SKM-1 (cell line): ENCODE data around the gene DBNL.

ENCODE experiments used
- DNase-seq: peaks from one replicate; lab custom pipeline; 2025; ENCODE audit not compliant: unreplicated experiment; lab: John Stamatoyannopoulos, UW

The DBNL gene

DNA sequence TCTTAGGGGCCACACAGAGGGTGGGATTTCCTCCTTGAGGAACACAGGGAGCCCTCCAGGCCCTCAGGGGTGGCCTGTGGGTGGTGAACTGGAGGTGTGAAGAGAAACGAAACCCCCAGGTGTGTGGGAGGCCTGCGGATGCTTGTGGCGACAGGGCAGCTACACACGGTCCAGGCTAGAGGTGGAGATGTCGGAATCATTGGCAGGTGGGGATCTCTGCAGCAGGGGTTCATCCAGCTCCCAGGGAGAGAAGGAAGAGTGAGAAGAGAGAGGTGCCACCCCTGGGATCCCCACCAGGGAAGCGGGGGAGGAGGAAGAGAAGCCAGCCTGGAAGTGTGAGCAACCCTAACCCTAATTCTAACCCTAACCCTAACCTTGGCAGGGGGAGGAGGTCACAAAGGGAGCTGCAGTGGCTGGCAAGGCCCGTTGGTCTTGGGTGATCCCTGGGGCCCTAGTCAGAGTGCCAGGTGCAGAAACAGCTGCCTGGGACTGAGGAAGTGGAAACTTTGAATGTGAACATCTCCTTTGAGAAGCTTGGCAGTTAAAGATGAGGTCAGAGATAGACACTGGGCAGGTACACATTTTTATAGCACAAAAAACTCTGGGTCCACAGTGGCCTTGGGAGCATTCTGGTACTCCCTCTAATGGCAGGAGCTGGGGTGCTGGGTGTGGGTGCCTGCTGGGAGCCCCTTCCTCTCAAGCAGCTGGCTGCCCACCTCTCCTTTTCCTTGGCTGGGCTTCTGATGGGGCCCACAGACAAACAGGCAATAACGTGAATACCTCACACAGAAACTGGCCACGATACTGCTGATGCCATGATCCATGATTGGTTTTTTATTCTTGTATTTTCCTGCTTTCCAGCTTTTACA is 52.8 kb downstream of the DBNL start:
- no peak for DNase-seq

DNA sequence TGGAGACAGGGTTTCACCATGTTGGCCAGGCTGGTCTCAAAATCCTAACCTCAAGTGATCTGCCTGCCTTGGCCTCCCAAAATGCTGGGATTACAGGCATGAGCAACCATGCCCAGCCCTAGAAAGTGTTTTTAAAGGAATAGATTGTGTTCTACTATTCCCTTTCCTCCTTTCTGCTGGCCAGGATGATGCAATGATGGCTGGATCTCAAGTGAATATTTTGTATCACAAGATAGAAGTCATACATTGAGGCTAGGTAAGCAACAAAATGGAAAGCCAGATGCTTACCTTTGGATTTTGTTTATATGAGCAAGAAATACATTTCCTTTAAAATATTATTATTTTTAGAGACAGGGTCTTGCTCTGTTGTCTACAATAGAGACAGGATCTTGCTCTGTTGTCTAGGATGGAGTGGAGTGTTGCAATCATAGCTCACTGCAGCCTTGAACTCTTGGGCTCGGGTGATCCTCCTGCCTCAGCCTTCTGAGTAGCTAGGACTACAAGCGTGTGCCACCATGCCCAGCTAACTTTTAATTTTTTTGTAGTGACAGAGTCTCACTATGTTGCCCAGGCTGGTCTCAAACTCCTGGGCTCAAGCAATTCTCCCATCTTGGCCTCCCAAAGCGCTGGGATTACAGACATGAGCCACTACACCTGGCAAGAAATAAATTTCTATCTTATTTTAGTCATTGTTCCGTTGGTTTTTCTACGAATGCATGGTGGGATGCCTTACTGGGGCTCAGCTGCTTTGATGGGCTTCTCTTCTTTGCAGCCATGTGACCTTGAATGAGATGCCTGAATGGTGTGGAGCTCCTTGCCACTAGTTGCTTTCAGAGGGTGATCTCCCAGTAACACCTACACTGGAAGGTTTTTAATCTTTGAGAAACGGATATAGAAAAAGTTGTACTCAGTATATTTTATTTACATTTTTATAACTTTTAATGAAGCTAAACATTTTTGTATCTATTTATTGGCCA is 53.9 kb downstream of the DBNL start:
- DNase-seq, result no peak

DNA sequence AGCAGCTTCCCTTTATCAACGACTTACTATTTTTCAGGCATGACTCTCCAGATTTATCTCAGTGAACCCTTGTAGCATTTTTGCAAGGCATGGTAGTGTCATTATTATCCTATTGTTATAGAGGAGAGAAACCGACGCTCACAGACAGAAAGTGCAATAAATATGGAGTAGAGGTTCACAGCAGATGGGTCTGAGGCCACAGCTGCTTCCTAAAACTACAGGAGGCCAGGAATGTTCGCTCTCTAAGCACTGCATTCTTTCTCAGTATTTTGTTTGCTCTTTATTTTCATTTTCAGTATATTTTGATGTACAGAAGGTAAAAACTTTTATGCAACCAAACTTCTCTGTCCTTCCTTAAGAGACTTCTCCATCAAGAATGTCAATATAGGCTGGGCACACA is 55.2 kb downstream of the DBNL start:
- no peak for DNase-seq

DNA sequence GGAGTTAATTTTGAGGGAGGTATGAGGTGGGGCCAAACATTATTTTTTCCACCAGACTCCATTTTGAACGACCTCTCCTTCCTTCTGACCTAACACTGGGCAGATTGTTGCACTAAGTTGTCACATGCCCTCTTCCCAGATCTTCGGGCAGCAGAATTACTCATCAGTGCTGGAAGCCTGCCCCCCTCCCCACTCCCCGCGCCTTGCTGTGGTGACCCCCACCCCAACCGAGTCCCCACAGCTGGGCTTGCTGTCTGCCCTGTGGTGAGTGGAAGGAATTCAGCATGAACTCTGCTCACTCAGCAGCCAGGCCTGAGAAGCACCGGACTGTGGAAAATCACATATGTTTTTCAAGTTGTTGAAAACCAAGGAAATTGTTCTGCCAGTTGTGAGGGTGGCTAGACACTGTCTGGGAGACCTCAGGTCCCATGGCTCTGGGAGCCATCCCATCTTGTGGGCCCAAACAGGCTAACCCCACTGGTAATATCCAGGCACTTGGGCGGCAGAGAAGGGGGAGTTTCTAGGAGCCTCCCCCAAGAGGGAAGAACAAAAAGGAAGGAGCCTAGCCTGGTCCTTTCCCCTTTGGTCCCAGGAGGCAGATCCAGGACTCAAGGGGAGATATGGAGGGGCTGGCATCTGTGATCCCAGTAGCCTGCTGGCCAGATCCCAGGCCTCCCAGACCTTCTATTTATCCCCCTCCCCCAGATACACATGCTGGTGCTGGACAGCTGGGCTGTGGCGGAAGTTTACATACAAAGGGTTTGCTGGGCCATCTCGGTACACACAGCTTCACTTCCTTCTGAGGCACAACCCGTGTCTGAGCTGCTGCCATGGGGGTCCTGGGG is 56.2 kb downstream of the DBNL start:
- DNase-seq, result no peak

DNA sequence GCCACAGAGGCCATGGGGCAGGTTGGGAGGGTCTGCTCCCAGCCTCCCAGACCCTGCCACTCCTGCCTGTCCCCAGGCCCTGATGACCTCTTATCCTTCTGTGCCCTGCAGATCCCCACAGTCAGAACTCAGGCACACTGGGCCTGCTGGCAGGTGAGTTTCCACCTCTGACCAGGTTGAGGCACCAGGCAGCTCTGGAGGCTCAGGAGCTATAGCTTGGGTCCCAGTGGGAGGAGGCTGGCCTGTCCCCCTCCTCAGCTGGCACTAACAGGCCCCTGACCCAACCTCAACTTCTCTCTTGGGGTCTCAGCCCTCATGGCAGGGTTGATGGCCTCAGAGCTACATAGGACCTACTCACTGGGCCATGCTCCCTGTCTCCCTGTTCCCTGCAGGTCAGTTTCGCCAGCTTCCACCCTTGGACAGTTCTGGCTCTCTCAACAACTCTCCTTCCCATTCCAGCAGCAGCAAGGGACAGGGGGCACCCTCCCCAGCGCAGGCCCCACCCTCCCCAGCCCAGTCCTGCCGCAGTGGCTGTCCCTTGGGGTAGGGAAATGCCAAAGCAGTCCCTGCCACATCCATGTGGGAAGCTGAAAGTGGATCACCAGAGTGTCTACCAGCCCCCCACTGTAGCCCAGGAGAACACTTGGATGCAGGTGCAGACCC is 56.9 kb downstream of the DBNL start:
- DNase-seq, result no peak

DNA sequence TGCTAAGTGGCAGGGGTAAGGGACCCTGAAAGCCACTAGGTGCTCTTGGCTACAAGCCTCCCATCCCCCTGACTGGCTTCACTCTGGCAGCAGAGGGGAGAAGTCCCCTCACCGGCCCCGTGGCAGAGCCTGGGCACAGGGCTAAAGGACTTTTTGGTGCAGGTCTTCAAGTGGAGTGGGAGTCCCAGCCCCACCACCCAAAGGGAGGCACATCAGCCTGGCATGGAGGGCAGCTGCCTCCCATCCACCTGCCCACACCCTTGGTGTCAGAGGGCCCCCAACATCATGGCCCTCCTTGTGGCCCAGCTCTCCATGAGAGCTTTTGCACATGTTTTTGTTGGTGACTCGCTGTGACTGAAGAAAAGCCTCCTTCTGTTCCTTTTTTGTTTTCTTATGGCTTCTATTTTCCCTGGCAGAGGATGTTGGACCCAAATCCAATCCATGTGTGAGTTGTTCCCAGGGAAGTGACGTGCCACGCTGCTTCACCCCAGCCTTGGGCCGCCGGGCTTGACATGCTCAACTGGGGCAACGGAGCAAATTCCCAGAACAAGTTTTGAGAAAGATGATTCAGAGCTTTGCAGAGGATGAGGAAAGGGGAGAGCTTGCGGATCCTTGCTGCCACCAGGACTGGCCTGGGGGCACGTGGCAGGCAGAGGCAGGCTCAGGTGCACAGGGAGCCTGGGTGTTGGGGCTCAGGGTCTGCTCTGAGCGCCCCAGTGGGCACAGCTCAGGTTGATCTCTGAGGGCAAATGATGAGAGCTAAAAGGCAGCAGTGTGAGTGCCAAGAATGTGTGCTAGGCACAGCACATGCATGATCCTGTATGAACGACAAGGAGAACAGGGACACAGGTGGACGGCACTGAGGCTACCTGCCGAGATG is 57.7 kb downstream of the DBNL start:
- DNase-seq, result no peak

DNA sequence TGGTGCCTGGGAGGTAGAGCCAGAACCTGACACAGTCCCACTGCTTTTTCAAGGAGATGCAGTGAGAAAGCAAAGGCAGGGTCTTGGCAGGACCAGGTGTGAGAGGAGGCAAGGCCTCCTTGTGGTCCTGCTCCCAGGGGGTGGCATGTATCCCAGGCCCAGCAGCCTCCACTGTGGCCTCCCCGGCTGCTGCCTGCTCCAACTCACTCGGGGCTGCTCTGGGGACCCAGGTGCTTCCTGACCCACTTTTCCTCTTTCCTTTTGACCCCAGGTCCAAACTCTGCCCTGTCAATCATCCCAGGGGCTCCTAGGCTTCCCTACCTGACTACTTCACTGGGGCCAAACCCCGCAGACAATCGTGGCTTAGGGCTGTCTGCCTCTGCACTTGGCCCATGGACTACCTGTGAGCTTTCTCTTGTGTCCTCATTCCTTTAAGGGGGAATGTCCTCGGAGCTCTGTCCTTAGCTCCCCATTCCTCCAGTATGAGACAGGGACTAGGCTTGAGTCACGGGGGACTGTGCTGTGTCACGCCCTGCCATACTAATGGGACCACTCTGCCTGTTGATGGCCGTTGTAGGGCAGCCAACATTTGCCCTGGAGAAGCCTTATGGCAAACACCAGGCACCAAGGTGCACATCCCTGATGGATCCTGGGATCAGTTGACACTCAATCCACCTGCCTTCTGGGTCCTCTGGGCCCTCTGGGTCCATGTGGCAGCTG is 58.5 kb downstream of the DBNL start:
- no peak for DNase-seq

DNA sequence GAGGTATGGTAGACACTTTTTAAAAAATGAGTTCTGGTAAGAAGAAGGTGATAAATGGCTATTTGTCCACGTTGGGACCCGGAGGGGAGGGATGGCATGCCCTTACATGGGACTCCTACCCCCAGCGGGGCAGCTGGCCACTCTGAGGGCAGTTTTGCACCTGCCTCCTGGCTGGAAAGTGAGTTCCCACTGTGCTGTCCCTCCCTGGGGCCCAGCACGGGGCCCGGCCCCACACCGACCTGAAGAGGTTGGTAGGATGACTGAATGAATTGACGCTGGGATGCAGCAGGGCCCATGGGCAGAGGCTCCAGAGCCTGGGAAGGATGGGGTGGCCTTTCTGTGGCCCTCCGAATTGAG is 59.0 kb downstream of the DBNL start:
- no peak for DNase-seq

DNA sequence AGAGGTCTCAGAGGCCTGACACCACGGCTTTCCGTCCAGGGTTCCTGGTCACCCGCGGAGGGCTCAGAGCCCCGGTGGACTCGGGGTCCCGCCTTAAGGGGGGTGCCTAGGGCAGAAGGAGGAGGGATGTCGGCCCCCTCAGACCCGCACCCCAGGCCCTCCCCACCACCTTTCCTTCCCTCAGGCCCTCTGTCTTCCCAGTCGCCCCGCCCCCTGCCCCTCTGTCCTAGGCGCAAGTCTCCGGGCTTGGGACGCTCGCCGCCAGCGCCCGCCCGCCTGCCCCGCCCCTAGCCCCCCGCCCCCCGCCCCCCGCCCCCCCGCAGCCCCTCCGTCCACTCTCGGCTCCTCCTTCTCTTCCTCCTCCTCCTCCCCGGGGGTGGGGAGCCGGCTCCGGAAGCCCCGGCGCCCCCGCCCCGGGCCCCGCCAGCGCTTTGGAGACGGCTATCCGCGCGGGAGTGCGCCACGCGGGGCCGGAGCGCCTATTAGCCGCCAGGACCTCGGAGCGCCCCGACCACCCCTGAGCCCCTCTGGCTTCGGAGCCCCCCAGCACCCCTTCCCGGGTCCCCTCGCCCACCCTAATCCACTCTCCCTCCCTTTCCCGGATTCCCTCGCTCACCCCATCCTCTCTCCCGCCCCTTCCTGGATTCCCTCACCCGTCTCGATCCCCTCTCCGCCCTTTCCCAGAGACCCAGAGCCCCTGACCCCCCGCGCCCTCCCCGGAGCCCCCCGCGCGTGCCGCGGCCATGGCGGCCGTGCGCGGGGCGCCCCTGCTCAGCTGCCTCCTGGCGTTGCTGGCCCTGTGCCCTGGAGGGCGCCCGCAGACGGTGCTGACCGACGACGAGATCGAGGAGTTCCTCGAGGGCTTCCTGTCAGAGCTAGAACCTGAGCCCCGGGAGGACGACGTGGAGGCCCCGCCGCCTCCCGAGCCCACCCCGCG is 59.7 kb downstream of the DBNL start, which contains the start of gene AEBP1:
Gene AEBP1 (plus strand): TSS at position 423 of the 937 bp plus-strand sequence. CDS start 321 bp downstream, at position 744.
- no peak for DNase-seq

DNA sequence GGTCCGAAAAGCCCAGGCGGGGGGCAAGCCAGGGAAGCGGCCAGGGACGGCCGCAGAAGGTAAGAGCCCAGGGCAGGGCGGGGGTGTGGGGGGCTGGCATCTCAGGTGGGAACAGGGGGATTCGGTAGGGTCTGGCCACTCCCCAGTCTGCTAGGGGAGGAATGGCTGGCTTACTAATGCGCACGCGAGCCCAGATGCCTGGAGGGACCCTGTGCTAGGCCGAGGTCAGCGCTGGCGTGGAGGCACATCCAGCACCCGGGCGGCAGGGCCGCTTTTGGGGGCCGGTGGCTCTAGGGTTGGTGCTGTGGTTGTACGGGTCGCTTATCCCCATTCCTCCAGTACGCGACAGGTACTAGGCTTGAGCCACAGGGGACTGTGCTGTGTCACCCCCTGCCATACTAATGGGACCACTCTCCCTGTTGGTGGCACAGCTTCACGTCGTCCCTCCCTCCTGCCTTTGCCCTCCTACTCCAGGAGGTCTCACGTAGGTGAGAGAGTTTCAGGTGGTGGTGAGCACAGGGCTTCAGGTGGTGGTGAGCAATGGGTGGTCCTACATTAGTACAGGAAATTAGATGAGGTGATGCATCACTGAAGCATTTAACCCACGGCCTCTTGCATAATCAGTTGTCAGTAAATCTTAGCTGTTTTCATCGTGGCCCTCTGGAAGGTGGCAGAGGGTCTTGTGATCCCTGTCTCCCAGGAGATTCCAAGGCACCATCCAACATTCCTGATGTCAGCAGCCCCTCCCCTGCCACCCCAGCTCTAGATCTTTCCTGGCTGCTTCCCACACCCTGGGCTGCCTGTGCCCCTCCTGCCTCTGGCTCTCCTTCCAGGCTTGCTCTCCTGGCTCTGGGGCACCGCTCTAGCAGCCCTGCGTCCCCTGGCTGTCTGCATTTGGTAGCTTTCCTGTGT is 60.6 kb downstream of the DBNL start:
- no peak for DNase-seq

DNA sequence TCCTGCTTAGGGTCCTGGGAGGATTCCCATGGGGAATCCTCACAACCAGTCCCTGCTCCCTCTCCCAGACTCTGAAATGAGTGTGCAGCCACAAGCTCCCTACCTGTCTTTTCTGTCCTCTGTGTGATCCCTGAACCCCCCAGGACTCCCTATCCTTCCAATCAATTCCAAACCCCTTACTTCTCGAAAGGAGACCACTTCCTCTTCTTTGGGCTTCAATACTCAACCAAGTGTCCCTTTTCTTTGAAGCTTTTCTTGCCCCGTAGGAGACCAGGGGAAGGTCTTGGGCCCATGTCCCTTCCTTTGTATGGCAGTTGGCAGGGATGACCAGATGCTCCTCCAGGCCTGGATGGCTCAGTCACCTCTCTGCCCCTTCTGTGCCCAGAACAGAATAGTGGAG is 61.3 kb downstream of the DBNL start:
- DNase-seq, result no peak

DNA sequence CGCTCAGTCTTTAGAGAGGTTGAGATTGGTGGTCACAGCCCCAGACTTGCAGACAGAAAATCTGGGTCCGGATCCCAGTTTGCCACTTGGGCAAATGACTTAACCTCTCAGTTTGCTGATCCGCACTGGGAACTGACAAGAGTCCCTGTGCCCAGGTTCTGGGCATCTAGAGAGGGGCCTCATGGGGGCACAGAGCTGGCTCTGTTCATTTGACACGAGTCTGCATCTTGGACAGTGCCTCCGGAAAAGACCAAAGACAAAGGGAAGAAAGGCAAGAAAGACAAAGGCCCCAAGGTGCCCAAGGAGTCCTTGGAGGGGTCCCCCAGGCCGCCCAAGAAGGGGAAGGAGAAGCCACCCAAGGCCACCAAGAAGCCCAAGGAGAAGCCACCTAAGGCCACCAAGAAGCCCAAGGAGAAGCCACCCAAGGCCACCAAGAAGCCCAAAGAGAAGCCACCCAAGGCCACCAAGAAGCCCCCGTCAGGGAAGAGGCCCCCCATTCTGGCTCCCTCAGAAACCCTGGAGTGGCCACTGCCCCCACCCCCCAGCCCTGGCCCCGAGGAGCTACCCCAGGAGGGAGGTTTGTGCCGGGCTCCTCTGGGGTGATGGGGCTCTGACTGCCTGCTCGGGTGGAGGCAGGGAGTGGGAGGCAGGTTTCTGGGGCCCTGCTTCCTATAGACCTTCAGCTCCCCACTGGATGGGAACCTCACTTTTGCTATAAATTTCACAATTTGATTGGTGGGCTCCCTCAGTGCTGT is 62.0 kb downstream of the DBNL start:
- no peak for DNase-seq

DNA sequence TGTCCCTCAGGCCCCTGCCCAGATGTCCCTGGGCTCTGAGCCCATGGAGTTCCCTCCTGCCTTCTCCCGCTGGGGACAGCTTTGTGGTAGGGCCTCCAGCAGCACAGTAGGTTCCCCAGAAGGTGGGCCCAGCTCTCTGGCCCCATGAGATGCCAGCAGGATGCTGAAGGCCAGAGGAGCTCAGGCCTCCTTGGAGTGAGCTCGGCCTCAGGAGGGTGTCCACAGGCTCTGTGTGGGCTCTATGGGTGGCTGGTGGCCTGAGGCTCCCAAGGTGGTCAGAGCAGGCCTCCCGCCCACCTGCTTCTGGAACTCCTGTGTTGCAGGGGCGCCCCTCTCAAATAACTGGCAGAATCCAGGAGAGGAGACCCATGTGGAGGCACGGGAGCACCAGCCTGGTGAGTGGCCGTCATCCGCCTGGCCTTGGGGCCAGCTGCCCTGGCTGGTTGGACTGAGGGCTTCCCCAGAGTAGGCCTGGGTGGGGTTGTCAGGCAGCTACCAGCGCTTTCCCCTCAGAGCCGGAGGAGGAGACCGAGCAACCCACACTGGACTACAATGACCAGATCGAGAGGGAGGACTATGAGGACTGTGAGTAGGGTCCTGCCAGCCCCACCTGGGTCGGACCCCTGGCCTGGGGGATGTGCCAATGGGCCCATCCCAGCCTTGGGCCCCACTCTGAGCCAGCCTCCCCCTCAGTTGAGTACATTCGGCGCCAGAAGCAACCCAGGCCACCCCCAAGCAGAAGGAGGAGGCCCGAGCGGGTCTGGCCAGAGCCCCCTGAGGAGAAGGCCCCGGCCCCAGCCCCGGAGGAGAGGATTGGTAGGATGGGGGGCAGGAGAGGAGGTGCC is 62.8 kb downstream of the DBNL start:
- no peak for DNase-seq

DNA sequence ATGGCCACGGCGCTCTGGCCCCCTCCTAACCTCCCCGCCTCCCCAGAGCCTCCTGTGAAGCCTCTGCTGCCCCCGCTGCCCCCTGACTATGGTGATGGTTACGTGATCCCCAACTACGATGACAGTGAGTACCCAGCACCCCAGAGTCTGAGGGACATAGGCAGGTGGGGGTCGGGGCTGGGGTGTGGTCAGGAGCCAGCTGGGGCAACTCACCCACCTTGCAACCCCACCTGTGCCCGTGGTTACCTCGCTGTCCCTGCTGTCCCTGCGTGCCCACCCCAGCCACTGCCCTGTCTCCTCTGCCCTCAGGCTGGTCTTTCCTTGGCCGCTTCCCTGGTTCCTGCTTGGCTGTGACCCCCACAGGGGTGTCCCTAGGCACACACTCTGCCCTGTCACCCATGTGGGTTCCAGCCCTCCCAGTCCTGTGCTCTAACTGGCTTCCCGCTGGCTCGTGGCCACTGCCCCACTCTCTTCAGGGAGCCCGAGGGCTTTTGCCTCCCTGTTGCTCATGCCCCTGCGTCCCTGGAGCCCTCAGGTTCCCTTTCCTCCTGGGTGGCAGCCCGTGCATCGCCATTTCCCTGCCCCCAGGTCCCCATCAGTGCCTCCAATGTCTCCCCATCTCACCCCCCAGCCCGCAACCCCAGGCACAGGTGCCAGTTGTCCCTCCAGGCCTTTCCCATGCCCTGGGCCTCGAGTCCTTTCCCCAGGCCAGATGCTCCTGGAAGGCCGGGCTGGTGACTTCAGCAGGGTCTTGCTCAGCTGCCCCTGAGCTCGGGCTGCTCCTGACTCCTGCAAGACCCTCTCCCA is 63.7 kb downstream of the DBNL start:
- DNase-seq, result no peak
